Fibroblast of skin of left quadriceps (primary cell): ENCODE data around the gene EVX1.

Experiments
- DNase-seq, 2 experiments: peaks; one replicate each; pipeline ENCODE4 v3.0.0-alpha.2; 2013; ENCODE audit warnings: low read depth in 2 of 2

Gene EVX1

DNA sequence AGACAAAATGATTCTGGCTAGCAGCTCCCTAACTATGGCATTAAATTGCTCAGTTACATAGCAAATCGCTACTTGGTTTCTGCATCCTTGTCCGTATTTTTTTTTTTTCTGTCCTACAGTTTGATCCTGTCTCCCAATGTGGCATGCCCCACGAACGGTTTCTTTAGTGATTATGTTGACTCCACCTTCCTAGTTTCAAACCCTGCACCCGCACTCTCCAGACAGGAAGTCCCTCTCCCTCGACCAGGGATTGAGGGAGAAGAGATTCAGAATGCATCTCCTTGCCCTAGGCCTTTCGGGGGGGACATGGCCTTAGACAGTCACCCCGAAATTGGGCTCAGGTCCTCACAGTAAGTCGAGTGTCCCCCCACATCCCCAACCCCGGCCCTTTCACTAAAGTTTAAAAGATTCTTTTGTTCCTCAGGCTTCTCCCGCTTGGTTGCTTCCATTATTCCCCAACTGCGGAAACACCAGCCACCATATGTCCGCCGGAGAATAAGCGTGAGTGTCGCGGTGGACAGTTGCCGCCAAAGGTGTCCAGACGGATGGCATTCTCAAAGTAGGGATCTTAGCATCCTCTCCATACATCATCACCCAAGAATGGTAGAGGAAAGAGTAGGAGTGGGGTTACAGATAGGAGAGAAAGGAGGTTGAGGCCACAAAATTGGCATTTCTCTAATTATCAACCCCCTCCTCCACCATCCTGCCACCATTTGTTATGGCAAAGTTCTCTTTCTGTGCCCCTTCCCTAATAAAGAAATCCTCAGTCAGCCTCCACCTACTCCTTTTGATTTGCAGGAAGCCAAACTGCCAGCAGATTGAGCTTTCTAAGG lies 7.3 kb downstream of the EVX1 start:
- no peak for DNase-seq

DNA sequence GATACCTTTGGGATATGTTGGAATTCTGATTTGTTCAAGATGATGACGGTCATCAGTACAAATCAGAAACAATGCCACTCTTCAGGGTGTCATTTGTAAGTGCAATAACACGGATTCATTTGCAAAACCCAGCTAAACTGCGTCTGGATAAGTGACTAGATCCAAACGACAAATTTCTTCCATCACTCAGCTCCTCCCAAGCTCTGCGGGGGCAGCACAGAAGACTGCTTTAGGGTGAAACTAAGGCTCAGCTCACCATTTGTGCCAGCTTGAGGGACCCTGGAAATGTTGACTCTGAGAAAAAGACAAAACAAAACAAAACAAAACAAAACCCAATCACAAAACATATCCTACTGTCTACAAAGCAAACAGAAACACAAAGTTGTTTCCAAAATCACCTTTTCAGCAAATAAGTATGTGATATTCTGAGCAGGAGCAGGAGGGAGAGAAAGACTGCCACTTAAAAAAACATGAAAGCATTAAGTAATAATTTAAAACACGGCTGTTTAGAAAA lies 8.0 kb downstream of the EVX1 start:
- no peak for DNase-seq

DNA sequence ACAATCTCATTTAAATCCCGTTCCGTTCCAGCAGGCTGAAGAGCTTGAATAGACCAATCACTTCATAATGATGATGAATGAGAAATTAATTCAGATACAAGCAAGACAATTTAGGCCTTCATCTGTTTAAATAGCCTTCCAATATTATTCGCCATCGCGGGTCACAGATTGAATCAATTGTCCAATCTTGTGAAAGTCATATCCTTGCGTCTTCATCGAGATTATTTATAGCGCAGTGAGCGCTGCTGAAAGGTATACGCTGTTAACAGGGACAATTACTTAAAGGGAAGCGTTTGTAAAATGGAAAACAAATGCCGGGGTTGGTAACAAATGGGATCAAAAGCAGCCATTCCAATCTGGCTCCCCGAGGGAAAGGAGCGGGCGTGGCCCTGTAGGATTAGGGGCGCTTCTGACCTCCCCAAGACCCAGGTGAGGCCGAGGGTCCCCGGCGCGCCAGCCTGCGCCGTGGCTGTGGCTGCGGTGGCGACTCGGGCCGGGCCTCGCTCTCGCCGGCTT lies 8.6 kb downstream of the EVX1 start:
- no peak for DNase-seq

DNA sequence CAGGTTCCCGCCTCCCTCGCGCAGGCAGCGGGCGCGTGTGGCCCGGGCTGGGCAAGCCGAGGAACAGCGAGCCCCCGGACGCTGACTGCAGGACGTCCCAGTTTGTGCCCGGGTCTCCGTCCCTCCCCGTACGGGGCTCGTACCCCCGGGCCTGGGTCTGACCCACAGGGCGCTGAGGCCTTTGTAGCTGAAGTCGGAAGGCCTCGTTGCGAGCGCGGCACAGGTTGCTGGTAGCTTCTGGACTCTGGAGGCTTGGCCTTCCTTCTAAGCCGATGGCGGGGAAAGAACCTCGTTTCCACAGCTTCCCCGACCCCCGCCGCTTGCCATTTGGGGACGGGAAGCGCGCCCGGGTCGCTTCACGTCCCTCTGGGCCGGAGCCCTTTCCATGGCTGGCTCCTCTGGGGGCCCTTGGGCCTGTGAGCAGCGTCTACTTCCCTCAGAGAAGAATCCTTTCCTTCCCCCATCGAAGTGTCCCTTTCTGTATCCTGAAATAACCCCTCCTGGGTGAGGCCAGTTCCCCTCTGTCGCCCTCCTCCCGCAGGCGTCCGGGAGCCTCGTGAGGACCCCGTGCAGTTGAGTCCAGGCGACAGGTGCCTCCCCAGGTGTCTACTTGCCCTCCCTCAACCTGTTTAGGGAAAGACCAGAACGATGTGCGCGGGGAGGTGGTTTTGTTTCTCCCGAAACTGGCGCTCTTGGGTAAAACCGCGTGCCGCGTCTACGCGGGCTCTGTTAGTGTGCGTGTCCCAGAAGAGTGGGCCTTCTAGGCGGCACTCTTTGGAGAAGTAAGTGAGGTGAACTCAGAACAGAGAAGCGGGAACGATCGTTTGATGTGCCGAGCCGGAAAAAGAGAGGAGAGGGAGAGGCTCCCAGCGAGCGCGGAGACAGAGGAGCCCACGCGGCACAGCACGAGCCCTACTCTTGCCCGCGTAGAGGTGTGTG lies 9.3 kb downstream of the EVX1 start:
- no peak for DNase-seq

DNA sequence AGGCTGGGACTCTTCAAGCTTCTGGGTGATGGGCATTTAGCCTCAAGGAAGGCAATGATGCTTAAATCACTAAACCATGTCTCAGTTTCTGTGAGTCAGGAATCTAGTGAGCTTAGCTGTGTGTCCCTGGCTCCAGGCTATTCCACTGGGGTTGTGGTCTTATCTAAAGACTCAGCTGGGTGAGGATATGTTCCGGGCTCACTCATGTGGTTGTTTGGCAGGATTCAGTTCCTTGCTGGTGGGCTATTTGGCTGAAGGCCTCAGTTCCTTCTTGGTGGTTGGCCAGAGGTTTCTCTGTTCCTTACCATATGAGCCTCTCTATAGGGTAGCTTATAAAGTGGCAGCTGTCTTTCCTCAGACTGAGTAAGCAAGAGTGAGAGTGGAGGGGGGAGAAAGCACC lies 12.0 kb downstream of the EVX1 start:
- no peak for DNase-seq

DNA sequence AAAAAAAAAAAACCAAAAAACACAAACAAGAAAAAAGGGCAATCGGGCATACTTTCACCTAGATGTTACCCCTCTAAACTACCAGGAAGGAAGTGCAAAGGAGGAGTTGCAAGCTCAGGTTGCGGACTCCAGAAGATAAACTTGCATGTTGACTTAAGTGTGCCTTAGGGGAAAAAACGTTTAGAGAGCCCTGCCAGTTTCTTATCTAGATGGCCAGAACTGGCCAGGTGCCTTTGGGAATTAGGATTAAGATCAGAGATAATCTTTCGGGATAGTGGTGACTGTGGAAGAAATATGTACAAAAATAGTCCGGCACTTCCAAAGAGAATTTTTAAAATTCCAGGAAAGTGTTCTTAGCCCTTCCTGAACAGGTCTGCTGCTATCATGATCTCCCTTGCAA lies 17.6 kb downstream of the EVX1 start:
- no peak for DNase-seq

DNA sequence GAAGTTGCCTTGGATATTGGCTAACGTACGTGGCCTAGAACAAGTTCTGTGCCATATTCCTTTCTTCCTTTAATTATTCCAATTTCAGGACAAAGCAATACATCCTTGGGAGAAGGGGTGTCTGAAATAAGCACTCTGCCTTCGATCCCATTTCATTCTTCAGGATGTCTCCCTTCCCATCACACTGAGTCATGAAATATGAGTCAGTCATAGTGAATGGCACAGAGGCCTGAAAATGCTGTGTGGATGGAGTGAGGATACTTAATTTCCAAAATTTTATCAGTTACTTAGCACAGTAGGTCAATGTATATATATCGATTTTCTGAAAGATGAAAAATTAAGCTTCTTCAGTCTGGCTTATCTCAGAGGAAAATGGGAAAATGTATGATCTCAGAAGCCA lies 19.5 kb downstream of the EVX1 start:
- DNase-seq = no peak

DNA sequence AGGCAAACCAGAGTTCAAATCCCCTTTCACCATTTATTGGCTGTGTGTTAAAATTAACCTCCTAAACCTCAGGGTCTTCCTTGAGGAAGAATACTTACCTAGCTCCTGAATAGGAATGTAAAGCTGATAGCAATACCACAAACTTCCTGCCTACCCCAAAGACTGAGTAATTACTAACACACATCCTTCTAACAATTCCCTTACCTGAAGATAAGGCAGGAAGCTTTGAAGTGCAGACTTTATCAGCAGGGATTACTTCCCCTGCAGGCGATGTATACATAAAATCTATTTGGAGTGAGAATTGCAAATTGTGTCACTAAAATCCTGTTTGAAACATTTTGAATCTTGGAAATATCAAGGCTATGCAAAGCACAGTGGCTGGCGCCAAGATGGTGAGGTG lies 21.2 kb downstream of the EVX1 start:
- DNase-seq = no peak

- no peak for DNase-seq
These were observed 26.9 kb downstream of the EVX1 start for GRCh38 chr7:27269455-27269854.

DNA sequence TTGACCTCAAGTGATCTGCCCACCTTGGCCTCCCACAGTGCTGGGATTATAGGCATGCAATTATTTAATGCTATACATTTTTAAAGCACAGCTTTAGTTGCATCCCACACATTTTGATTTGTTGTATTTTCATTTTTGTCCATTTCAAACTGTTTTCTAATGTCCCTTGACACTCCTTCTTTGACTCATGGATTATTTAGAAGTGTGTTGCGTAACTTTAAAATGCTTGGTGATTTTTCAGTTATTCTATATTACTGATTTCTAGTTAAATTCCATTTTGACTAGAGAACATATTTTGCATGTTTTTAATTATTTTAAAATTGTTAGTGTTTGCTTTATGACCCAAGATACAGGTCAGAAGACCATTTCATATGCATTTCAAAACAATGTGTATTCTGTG lies 28.8 kb downstream of the EVX1 start:
- no peak for DNase-seq

DNA sequence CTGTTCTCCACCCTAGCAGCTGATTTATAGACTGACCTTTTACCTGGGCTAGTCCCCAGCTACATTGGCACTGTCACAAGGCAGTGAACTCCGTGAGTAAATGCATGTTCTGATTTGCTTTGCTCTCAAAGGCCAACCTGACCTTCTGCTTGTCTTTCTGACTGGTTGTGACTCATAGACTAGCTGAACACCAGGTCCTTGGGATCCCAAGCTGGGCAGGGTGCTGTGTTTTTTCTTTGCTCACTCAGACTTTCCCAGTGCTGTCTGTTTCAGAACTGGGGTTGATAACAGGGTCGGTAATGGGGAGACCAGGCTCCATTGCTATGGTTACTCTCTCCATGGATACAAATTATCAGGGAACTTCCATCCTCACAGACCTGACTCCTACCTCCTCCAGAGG lies 35.0 kb downstream of the EVX1 start:
- DNase-seq = no peak

- DNase-seq = no peak
These were observed 41.0 kb downstream of the EVX1 start for GRCh38 chr7:27283558-27283957.

- DNase-seq = no peak
These were observed 52.6 kb downstream of the EVX1 start for GRCh38 chr7:27295236-27295635.

- no peak for DNase-seq
These were observed 54.8 kb downstream of the EVX1 start for GRCh38 chr7:27297356-27297755.
